ENCODE measurements around the gene ACTN3.

The ACTN3 gene

DNA sequence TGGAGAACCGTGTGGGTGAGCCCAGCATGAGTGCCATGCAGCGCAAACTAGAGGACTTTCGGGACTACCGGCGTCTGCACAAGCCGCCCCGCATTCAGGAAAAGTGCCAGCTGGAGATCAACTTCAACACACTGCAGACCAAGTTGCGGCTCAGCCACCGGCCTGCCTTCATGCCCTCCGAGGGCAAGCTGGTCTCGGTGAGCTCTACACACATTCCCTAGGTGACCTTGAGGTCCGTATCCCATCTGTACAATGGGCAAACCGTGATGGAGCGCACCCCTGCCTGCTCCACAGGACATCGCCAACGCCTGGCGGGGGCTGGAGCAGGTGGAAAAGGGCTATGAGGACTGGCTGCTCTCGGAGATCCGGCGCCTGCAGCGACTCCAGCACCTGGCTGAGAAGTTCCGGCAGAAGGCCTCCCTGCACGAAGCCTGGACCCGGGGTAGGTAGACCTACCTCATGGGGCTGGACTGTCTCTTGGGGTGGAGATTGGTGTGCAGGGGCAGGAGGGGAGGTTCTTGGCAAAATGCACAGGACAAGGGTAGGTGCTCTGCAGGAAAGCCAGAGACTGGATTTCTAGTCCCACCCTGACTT is 11.1 kb downstream of the ACTN3 start:
- in situ Hi-C loops (cut with MboI; ENCODE audit: low sequenced_read_pairs, unreplicated experiment) = no loop called here
- TF ChIP-seq, protein P1, sequence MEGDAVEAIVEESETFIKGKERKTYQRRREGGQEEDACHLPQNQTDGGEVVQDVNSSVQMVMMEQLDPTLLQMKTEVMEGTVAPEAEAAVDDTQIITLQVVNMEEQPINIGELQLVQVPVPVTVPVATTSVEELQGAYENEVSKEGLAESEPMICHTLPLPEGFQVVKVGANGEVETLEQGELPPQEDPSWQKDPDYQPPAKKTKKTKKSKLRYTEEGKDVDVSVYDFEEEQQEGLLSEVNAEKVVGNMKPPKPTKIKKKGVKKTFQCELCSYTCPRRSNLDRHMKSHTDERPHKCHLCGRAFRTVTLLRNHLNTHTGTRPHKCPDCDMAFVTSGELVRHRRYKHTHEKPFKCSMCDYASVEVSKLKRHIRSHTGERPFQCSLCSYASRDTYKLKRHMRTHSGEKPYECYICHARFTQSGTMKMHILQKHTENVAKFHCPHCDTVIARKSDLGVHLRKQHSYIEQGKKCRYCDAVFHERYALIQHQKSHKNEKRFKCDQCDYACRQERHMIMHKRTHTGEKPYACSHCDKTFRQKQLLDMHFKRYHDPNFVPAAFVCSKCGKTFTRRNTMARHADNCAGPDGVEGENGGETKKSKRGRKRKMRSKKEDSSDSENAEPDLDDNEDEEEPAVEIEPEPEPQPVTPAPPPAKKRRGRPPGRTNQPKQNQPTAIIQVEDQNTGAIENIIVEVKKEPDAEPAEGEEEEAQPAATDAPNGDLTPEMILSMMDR (IDR thresholded peaks at IDR 0.05; ENCODE audit: borderline replicate concordance, control extremely low read depth, extremely low read depth, insufficient read depth, missing control alignments) = no peak
- no peak for DNase-seq (ENCODE audit: low spot score)

DNA sequence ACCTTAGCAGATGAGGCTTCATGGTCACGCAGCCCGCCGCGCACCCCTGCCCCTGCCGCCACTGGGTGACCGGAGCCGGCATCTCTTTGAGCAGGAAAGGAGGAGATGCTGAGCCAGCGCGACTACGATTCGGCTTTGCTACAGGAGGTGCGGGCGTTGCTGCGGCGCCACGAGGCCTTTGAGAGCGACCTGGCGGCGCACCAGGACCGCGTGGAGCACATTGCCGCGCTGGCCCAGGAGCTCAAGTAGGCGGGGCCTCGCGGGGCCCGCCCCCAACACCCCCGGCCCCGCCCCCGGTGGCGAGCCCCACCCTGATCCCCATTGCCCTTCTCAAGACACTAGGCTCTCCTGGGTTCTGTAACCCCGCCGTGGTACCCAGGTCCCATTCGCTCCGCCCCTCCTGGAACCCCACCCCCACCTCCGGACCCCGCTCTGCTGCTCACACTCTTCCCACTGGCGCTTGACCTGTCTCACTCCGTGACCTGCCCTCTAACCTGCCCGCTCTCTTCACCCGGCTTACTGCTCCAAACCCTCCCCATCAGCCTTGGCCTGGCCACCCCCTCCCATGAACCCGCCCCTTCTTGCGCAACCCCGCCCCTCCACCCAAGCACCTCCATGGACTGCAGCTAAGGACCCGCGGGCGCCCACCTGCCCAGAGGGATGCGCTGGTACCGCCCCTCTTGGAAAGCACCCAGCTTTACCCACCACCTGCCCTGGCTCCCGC is 12.6 kb downstream of the ACTN3 start:
- in situ Hi-C loops (cut with MboI; ENCODE audit: low sequenced_read_pairs, unreplicated experiment) = no loop called here
- DNase-seq (ENCODE audit: low spot score) = no peak
- TF ChIP-seq, protein P1 (IDR thresholded peaks at IDR 0.05; ENCODE audit: borderline replicate concordance, control extremely low read depth, extremely low read depth, insufficient read depth, missing control alignments) = no peak

DNA sequence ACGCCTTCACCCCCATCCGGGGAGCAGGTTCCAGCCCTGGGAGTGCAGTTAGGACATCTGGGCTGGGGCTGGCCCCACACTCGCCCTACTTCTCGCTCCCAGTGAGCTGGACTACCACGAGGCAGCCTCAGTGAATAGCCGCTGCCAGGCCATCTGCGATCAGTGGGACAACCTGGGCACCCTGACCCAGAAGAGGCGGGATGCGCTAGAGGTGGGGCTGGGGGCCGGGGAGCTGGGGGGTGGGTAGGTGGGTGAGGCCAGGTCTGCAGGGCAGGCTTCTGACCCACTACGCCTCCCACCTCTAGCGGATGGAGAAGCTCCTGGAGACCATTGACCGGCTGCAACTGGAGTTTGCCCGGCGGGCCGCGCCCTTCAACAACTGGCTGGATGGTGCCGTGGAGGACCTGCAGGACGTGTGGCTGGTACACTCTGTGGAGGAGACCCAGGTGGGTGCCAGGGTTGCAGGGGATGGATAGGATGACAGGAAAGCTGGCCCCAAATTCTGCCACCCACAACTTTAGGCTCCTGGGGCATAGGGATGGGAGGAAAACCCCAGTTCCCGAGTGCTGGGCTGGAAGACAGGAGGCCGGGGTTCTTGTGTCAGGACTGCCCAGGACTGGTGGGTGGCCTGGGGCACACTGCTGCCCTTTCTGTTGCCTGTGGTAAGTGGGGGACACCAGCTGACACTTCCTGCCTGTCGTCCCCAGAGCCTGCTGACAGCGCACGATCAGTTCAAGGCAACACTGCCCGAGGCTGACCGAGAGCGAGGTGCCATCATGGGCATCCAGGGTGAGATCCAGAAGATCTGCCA is 13.4 kb downstream of the ACTN3 start:
- no peak for DNase-seq (ENCODE audit: low spot score)
- in situ Hi-C loops (cut with MboI; ENCODE audit: low sequenced_read_pairs, unreplicated experiment) = no loop called here
- TF ChIP-seq, protein P1 (IDR thresholded peaks at IDR 0.05; ENCODE audit: borderline replicate concordance, control extremely low read depth, extremely low read depth, insufficient read depth, missing control alignments) = no peak

DNA sequence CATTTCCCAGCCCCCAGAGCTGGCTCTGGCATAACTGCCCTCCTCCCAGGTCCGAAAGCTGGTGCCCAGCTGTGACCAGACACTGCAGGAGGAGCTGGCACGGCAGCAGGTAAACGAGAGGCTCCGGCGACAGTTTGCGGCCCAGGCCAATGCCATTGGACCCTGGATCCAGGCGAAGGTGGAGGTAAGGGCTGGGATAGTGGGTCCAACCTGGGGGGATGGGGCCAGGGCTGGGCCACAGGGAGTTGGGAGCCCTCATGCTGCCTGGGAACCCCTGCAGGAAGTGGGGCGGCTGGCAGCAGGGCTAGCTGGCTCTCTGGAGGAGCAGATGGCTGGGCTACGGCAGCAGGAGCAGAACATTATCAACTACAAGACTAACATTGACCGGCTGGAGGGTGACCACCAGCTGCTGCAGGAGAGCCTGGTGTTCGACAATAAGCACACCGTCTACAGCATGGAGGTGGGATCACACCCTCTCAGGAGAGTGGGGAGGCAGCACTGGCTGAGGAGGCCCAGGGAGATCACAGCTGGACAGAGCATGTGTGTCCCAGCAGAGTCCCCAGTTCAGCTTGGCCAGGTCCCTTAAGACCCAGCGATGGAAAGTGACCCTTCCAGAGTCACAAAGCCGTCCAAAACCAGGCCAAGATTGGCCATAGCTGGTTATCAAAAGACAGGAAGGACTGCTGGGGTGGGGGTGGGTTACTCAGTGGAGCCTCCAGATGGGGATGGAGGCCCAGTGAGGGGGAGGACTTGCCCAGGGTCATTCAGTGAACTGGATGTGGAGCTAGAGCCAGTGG is 14.7 kb downstream of the ACTN3 start:
- TF ChIP-seq, protein P1 (IDR thresholded peaks at IDR 0.05; ENCODE audit: borderline replicate concordance, control extremely low read depth, extremely low read depth, insufficient read depth, missing control alignments) = no peak
- DNase-seq (ENCODE audit: low spot score) = no peak
- in situ Hi-C loops (cut with MboI; ENCODE audit: low sequenced_read_pairs, unreplicated experiment) = no loop called here

DNA sequence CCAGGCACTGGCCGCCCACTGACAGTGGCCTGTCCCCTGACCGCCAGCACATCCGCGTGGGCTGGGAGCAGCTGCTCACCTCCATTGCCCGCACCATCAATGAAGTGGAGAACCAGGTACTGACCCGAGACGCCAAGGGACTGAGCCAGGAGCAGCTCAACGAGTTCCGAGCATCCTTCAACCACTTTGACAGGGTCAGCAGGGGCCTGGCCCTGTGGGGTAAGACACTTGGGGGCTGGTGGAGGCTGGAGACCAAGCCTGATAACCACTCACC is 15.2 kb downstream of the ACTN3 start:
- TF ChIP-seq, protein P1 (IDR thresholded peaks at IDR 0.05; ENCODE audit: borderline replicate concordance, control extremely low read depth, extremely low read depth, insufficient read depth, missing control alignments) = no peak
- DNase-seq (ENCODE audit: low spot score) = no peak
- in situ Hi-C loops (cut with MboI; ENCODE audit: low sequenced_read_pairs, unreplicated experiment) = no loop called here

DNA sequence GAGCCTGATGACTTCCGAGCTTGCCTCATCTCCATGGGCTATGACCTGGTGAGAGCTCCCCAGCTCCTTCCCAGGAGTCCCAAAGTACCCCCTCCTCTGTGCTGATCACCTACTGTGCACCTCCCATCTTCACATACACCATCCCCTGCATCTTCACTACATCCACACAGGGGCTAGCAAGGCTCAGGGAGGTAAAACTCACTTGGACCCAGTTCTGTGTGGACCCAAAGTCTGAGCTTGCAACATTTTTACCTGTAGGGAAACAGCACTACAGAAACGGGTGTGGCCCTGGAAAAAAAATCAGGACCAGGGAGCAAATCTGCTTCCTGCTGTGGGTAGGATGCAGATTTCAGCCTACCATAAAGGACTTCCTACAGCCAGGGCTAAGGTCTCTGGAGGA is 15.6 kb downstream of the ACTN3 start:
- TF ChIP-seq, protein P1 (IDR thresholded peaks at IDR 0.05; ENCODE audit: borderline replicate concordance, control extremely low read depth, extremely low read depth, insufficient read depth, missing control alignments) = no peak
- in situ Hi-C loops (cut with MboI; ENCODE audit: low sequenced_read_pairs, unreplicated experiment) = no loop called here
- DNase-seq (ENCODE audit: low spot score) = no peak
